ENCODE data around the gene PLCG2.

- TF ChIP-seq CTCF (IDR thresholded peaks at IDR 0.05) (no peak), POLR2A (IDR thresholded peaks at IDR 0.05) (no peak)
These were observed 152.8 kb downstream of the PLCG2 start for GRCh38 chr16:81931927-81932326.
